ENCODE measurements around the gene LIMS1. TPM values are rescaled to one million over a fixed set of nuclear protein-coding genes. Genes with fewer than 3 reads are reported as not detected.

The LIMS1 gene
- total RNA-seq, 4 donors from 2014 or later = 69.4 to 175 (median 155) TPM

GRCh38 chr2:108531674-108532055 lies 2.6 kb upstream of the LIMS1 start:
- no peak for ATAC-seq (ENCODE audit: low FRiP score)
- no peak for TF ChIP-seq CTCF (IDR thresholded peaks at IDR 0.05)
- DNase-seq (ENCODE audit: low spot score) = no peak

- DNase-seq (ENCODE audit: low spot score) (no peak), ATAC-seq (ENCODE audit: low FRiP score) (peak; percentile 46)
- no peak for TF ChIP-seq CTCF (IDR thresholded peaks at IDR 0.05)
Observed at GRCh38 chr2:108534584-108535356, 500 bp downstream of the LIMS1 start.

DNA sequence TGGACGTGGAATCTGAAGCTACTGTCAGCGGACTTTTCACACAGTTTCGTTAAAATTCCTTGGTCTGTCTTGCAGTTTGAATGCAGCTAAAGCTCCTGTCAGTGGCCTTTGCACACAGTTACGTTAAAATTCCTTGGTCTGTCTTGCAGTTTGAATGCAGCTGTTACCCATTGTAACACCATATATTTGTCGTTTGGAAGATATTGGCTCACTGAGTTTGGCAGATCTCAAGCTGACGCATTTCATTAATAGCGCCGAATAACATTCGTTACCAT lies 1.0 kb downstream of the LIMS1 start:
- ATAC-seq (ENCODE audit: low FRiP score) (no peak), DNase-seq (ENCODE audit: low spot score) (no peak)
- TF ChIP-seq CTCF (IDR thresholded peaks at IDR 0.05) = no peak

DNA sequence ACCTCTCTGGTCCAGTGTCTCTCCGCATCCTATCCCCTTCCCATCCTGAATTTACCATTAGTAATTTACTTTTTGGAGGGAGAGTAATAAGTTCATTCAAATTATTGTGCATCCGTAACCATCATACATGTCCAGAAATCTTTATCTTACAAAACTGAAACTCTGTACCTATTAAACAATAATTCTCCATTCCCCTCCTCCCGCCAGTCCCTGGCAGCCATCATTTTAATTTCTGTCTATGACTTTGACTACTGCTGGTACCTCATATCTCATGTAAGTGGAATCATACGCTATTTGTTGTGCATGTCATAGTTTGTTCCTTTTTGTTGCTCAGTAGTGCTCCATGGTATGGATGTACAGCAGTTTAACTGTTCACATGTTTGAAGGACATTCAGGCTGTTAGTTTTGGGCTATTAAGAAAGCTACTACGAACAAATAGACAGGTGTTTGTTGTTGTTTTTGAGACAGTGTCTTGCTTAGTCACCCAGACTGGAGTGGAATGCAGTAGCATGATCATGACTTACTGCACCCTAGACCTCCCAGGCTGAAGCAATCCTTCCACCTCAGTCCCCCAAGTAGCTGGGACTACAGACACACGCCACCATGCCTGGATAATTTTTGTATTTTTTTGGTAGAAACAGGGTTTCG lies 2.0 kb downstream of the LIMS1 start:
- no peak for DNase-seq (ENCODE audit: low spot score)
- TF ChIP-seq CTCF (IDR thresholded peaks at IDR 0.05) = no peak
- ATAC-seq (ENCODE audit: low FRiP score) = no peak

DNA sequence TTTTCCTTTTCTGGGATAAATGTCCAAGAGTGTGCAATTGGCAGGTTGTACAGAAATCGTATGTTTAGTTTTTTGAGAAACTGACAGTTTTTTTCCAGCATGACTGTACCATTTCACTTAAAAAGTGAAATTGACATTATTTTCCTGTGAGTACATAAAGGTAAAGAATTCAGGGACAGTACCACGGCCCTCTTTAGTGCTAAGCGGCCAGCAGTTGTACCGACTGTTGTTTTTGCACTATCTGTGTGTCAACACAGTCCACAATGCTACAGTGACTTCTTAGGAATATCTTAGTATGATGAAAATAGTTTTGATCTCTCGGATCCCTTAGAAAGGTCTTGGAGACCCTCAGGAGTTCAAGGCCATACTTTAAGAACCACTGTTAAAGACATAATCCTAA lies 2.6 kb downstream of the LIMS1 start:
- TF ChIP-seq CTCF (IDR thresholded peaks at IDR 0.05) = no peak
- ATAC-seq (ENCODE audit: low FRiP score) (no peak), DNase-seq (ENCODE audit: low spot score) (no peak)

- no peak for TF ChIP-seq CTCF (IDR thresholded peaks at IDR 0.05)
- ATAC-seq (ENCODE audit: low FRiP score) (peak; percentile 17), DNase-seq (ENCODE audit: low spot score) (no peak)
Observed at GRCh38 chr2:108538000-108538625, 3.8 kb downstream of the LIMS1 start.

- no peak for TF ChIP-seq CTCF (IDR thresholded peaks at IDR 0.05)
- no peak for DNase-seq (ENCODE audit: low spot score)
- no peak for ATAC-seq (ENCODE audit: low FRiP score)
Observed at GRCh38 chr2:108541451-108541850, 7.2 kb downstream of the LIMS1 start.

Measured in omental fat pad (tissue), 4 donors.